HG03135 (cell line): Measurements from ENCODE around the gene DRC1.

Experiments
- ATAC-seq: cut with Tn5 transposase; IDR thresholded peaks from one replicate; pipeline ENCODE4 v1.9.1; 2021; ENCODE audit warnings: mild to moderate bottlenecking, moderate library complexity; ENCODE audit not compliant: unreplicated experiment

The DRC1 gene

GRCh38 chr2:26475832-26476501 is 74.2 kb downstream of the DRC1 start:
- no peak for ATAC-seq

GRCh38 chr2:26477126-26477910 is 75.6 kb downstream of the DRC1 start:
- ATAC-seq = no peak

GRCh38 chr2:26477911-26478253 is 76.2 kb downstream of the DRC1 start, which contains the start of gene OTOF:
Gene OTOF (minus strand): TSS chr2:26478124.
- ATAC-seq = no peak

GRCh38 chr2:26478366-26478765 is 76.6 kb downstream of the DRC1 start:
- no peak for ATAC-seq

- no peak for ATAC-seq
Observed at GRCh38 chr2:26479131-26479788, 77.5 kb downstream of the DRC1 start.

GRCh38 chr2:26479789-26480565 is 78.3 kb downstream of the DRC1 start:
- no peak for ATAC-seq

- no peak for ATAC-seq
Observed at GRCh38 chr2:26480566-26481423, 79.1 kb downstream of the DRC1 start.

GRCh38 chr2:26481706-26482105 is 80.0 kb downstream of the DRC1 start:
- no peak for ATAC-seq

GRCh38 chr2:26482211-26483026 is 80.7 kb downstream of the DRC1 start:
- no peak for ATAC-seq

- no peak for ATAC-seq
Observed at GRCh38 chr2:26483027-26483326, 81.3 kb downstream of the DRC1 start.

GRCh38 chr2:26483516-26483915 is 81.8 kb downstream of the DRC1 start:
- no peak for ATAC-seq

- ATAC-seq = no peak
Observed at GRCh38 chr2:26483957-26484565, 82.3 kb downstream of the DRC1 start.

- no peak for ATAC-seq
Observed at GRCh38 chr2:26484579-26484978, 82.9 kb downstream of the DRC1 start.

GRCh38 chr2:26485099-26485498 is 83.4 kb downstream of the DRC1 start:
- ATAC-seq = no peak

GRCh38 chr2:26485725-26486418 is 84.2 kb downstream of the DRC1 start:
- ATAC-seq = no peak

GRCh38 chr2:26486789-26487188 is 85.1 kb downstream of the DRC1 start:
- no peak for ATAC-seq

GRCh38 chr2:26487192-26487591 is 85.5 kb downstream of the DRC1 start:
- no peak for ATAC-seq

GRCh38 chr2:26488463-26489212 is 86.9 kb downstream of the DRC1 start:
- ATAC-seq = no peak
